Coronary artery (tissue), 2 donors: ENCODE results near the gene SIGLEC12.

Source experiments
- DNase-seq: peaks from one replicate; pipeline ENCODE4 v3.0.0-alpha.2; 2017; ENCODE audit warnings: low spot score
- H3K27ac ChIP-seq, 2 donors: fragments of 200-600 bp; sonication (generic); one replicate each; pipeline ENCODE4 v1.5.1; 2016 to 2019
- H3K4me3 ChIP-seq: fragments of 200-600 bp; sonication (generic); 2 replicates; pipeline ENCODE4 v1.5.1; 2016; ENCODE audit warnings: mild to moderate bottlenecking, moderate library complexity
- TF ChIP-seq, protein P1 (sequence below): fragments of 200-600 bp; sonication (generic); IDR thresholded peaks from one replicate; pipeline ENCODE4 v1.5.1; 2019; ENCODE audit warnings: antibody characterized with exemption

The SIGLEC12 gene

DNA sequence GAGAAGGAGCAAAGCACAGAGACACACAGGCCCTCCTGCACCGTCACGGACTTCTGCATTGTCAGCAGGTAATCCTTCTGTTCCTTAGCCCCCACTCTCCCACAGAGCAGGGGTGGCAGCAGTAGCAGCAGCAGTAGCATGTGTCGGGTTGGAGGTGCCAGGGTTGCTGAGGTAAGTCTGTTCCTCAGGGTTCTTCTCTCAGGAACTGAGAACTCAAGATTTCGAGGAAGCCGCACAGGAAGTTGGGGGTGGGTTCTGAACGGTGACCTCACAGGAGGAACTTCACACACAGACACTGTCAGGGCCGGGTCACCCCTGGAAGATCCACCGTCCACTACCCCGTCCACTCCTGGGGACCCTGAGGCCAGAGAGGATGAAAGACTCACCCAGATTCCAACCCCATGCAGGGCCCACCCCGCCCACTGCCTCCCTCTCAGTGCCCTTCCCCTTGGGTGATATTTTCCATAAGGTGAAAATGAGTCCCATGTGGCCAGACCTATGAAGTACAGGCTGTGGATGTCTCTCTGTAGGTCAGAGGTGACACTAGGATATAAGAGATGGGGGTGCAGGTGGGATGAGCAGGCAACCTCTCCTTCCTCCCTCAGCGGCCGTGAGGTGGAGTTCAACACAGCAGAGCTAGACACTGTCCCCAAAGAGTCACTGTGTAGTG is at the start of gene SIGLEC12:
TSS of gene SIGLEC12 (minus strand) at position 207 of the 670 bp plus-strand sequence. CDS start at position 140, 67 bp downstream.
- no peak for DNase-seq
- Histone ChIP-seq H3K4me3 (no peak within 1 kb of the TSS), H3K27ac (no peak within 1 kb of the TSS)
- TF ChIP-seq, protein P1, sequence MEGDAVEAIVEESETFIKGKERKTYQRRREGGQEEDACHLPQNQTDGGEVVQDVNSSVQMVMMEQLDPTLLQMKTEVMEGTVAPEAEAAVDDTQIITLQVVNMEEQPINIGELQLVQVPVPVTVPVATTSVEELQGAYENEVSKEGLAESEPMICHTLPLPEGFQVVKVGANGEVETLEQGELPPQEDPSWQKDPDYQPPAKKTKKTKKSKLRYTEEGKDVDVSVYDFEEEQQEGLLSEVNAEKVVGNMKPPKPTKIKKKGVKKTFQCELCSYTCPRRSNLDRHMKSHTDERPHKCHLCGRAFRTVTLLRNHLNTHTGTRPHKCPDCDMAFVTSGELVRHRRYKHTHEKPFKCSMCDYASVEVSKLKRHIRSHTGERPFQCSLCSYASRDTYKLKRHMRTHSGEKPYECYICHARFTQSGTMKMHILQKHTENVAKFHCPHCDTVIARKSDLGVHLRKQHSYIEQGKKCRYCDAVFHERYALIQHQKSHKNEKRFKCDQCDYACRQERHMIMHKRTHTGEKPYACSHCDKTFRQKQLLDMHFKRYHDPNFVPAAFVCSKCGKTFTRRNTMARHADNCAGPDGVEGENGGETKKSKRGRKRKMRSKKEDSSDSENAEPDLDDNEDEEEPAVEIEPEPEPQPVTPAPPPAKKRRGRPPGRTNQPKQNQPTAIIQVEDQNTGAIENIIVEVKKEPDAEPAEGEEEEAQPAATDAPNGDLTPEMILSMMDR = no peak

DNA sequence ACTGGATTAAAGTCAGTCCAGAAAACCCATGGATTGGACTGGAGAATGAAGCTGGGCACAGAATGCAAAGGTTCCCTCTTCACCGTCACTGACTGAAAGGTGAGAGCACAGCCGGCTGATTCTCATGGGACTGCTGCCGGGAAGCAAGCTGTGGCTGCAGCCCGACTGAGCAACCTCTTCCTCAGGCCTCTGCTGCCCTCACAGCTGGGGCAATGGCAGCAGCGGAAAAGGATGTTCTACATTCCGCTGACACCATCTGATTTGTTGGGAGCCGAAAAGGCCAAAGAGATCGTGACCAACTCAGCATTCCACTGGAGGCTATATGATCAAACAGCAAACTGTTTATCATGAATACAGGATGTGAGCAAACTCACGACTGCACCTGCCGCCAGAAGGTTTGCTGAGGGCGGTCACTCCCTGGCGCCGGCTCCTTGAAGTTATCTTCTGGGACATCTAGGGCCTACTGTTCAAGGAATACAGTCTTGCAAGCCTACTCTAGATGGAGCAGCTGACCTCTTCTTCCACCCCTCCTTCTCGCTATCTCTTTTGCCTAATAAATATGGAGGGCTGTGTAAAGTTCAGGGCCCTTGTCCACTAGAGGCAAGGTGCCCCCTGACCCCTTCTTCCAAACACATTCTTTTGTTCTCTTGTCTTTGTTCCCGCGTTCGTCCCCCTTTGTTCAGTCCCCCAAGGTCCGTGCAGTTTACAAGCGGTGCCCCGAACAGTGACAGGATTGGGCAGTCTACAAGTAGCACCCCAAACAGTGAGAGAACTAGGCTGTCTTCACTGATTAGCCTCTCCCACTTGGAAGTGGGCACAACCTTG is 49.5 kb upstream of the SIGLEC12 start:
- Histone ChIP-seq H3K27ac (no peak overlapping the region), H3K4me3 (no peak overlapping the region)
- TF ChIP-seq, protein P1 = no peak
- no peak for DNase-seq

DNA sequence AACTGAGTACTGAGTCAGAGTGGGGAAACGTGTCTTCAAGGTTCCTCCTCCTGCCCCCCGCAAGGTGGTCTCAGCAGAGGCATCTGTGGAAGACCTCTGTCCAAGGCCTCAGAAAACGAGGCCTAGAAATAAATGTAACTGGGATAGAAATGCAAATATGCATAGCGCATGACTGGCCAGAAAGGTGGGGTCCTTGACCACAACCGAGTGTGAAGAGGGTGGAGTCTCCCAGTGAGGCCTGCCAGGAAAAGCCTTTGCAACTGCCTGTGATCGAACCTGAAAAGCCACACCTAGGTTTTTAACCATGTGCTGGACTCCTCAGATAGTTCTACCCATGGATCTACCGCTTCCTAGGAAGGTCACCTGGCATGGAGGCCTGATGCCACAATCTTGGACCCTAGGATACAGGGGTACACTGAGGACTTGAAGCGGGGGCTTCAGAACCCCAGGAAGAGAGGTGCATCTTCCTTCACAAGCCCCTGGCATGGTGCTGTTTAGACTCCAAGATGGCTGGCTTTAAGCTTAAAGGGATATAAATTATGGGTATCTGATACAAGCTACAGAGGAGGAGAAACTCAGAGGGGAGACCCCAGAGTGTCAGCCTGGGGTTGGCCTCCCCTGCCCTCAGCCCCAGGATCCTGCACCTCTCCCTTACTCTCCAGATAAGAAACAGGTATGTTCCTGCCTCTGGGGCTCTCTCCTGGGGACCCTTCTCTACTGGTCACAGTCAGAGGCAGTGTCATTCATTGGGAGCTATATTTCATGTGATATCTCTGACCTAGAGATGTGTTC is 48.1 kb upstream of the SIGLEC12 start:
- Histone ChIP-seq H3K27ac (no peak overlapping the region), H3K4me3 (no peak overlapping the region)
- TF ChIP-seq, protein P1 = no peak
- DNase-seq = no peak

DNA sequence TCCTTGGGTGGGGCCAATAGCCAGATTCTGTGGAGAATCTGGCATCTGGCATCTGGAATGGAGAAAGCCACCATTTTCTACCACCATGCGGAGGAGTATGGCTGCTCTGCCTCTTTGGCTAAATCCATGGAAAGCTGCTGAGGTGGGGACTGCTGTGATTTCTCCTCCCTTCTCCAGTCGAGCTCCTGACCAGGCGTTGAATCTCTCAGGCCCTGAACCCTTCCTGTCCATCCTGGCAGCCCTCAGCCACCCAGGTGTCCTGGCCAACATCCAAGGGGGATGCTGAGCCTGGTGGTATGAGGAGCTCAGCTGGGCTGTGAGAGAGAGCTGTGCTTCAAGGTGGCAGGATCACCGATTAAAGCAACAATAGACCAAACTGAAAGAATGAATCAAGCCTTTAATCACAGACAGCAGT is 47.3 kb upstream of the SIGLEC12 start:
- no peak overlapping the region for H3K4me3 ChIP-seq
- H3K27ac ChIP-seq = no peak overlapping the region
- TF ChIP-seq, protein P1 = no peak
- no peak for DNase-seq

DNA sequence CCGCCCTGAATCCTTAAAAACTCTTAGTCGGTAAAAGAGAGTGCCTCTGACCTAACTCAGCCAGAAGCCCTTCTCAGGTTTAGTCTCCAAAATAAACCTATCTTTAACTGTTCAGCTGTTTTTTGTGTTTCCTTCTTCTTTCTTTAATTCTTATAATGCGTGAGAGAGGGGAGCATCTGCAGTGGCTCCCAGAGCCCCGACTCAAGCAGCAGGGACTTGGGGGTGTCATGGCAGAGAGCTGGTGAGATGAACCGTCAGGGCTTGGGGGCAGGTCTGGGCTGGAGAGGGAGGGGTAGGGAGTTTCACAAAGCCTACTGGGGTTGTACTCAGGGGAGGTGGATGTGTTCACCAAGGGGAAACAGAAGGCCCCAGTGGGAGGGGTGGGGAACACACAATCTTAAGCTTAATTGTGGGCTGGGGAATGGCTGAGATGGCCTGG is 46.6 kb upstream of the SIGLEC12 start:
- Histone ChIP-seq H3K27ac (no peak overlapping the region), H3K4me3 (no peak overlapping the region)
- DNase-seq = no peak
- TF ChIP-seq, protein P1 = no peak

DNA sequence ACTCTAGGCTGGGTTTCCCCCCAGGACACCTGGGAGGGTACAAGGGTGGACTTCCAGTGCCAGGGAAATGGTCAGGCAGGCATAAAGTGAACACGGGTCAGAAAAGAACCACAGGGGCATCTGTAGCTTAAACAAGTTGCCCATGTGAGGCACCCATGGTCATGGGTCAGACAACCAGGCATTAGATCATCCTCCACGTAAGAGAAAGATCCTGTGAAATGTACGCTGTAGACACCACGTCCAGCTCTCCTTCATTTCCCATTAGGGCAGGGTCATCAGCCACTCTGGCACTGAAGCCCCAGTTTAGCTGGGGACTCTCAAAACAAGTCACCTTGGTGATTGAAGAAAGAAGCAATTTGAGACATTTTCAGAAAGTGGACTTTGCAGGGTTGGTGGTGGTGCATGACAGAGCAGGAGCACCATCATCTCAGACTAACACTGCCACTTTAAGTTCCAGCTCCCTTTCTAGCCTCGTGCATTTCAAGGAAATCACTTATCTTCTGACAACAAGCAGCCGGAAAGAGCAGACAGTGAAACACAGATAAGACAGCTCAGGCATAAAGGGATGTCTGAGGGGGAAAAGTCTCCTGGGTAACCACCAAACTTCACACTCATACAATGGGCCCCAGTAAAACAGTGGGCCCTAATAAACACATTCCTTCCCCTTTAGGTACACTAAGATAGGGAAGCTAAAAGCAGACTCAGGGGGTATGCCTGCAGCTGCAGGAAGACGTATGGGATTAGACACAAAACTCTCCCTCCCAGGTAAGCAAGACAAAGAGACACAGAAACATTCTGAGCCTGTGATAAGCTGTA is 46.0 kb upstream of the SIGLEC12 start:
- no peak for DNase-seq
- TF ChIP-seq, protein P1 = no peak
- H3K4me3 ChIP-seq = no peak overlapping the region
- H3K27ac ChIP-seq = no peak overlapping the region
